ENCODE results near the gene PRR11.

The PRR11 gene

GRCh38 chr17:59244081-59244480 lies 88.5 kb downstream of the PRR11 start:
- Histone ChIP-seq H3K9me2 (replicated peaks; ENCODE audit: insufficient read depth, low read length) (no peaks in the 10 kb centered on the region), H3K27me3 (replicated peaks; ENCODE audit: insufficient read depth, low read length) (no peaks in the 10 kb centered on the region), H3K27ac (ENCODE audit: low read length) (peak overlapping the region; percentile 18; the same call in 1 of the 2 replicates), H3K36me3 (replicated peaks; ENCODE audit: insufficient read depth, low read length) (no peaks in the 10 kb centered on the region), H2AFZ (ENCODE audit: low read length) (0 out of 2 replicates have a peak overlapping the region, but pooled peaks have one; percentile 19), H3K4me2 (ENCODE audit: low read depth, low read length) (no peak overlapping the region), H4K20me1 (ENCODE audit: insufficient read depth, low read length) (no peaks in the 10 kb centered on the region), H3K4me1 (ENCODE audit: low read length) (0 out of 2 replicates have a peak, but pooled peaks cover 6% of the 10 kb centered on the region), H3K9me3 (replicated peaks; ENCODE audit: insufficient read depth, low read length) (no peaks in the 10 kb centered on the region), H3K4me3 (ENCODE audit: low read length) (no peak overlapping the region), H3K79me2 (ENCODE audit: low read length) (no peaks in the 10 kb centered on the region), H3K9ac (ENCODE audit: low read length) (no peak overlapping the region), H3F3A (ENCODE audit: insufficient read depth, low read length) (peaks cover 6% of the 10 kb centered on the region; the same call in 1 of the 2 replicates)
- no peak for DNase-seq
- TF ChIP-seq EZH2phosphoT487 (IDR thresholded peaks at IDR 0.05; ENCODE audit: low read length) (no peak), EZH2 (optimal IDR thresholded peaks at IDR 0.05; ENCODE audit: low read depth, low read length) (no peak), CTCF (IDR thresholded peaks at IDR 0.05; ENCODE audit: low read length) (no peak)
